Activated T-helper 2 cell treated with anti-CD3 and anti-CD28 coated beads, Interferon-gamma antibody, Interleukin-2, Interleukin-4, amounts not matched to agents 10 μg/mL and 5 μg/mL and 100 μg/mL, durations not matched to agents 14 hours and 24 hours and 36 hours (primary cell): ENCODE results near the gene NYAP1. TPM values are rescaled to one million over a fixed set of nuclear protein-coding genes. Genes with fewer than 3 reads are reported as not detected.
A peak's percentile ranks its signal among the peaks of the same experiment; 100 is the strongest.
"Not testable (repeated sequence)": the region's sequence is repeated elsewhere in the genome, so short reads cannot be mapped to it uniquely, and the experiment has no call there.

ENCODE experiments used
- DNase-seq: peaks from one replicate; pipeline ENCODE4 v3.0.0; 2021; ENCODE audit warnings: low spot score
- H3K27ac Mint-ChIP-seq: one replicate; pipeline ENCODE4 v1.8.0; 2021; ENCODE audit warnings: mixed read lengths
- H3K27me3 Mint-ChIP-seq: one replicate; pipeline ENCODE4 v1.8.0; 2021; ENCODE audit warnings: low read depth, mixed read lengths
- H3K36me3 Mint-ChIP-seq: one replicate; pipeline ENCODE4 v1.8.0; 2021; ENCODE audit warnings: low read depth, mixed read lengths
- H3K4me1 Mint-ChIP-seq: one replicate; pipeline ENCODE4 v1.8.0; 2021; ENCODE audit warnings: low read depth, mixed read lengths
- H3K4me3 Mint-ChIP-seq: one replicate; pipeline ENCODE4 v1.8.0; 2021; ENCODE audit warnings: low read depth, mild to moderate bottlenecking, moderate library complexity, mixed read lengths
- H3K9me3 Mint-ChIP-seq: one replicate; pipeline ENCODE4 v1.8.0; 2021; ENCODE audit warnings: mixed read lengths
- intact Hi-C: fragments of 100-400 bp; cut with micrococcal nuclease; formaldehyde crosslinking; loops from one replicate; pipeline ENCODE4 v1.15.1; 2023
- total RNA-seq: library from RNA; stranded (reverse); gene quantifications from 2 replicates; pipeline ENCODE4 v1.2.3, GENCODE V29; 2022

Gene NYAP1
- total RNA-seq, 1 donor from 2014 or later, result 0.27 TPM

- H3K9me3 Mint-ChIP-seq, result no peaks in the 10 kb centered on the region
- no peak overlapping the region for H3K4me3 Mint-ChIP-seq
- DNase-seq, result peak; percentile 26
- peaks cover 7% of the 10 kb centered on the region for H3K4me1 Mint-ChIP-seq
- H3K27me3 Mint-ChIP-seq, result no peaks in the 10 kb centered on the region
- intact Hi-C loops, result no loop called here
- H3K36me3 Mint-ChIP-seq, result no peaks in the 10 kb centered on the region
- no peak overlapping the region for H3K27ac Mint-ChIP-seq
Measured at GRCh38 chr7:100516135-100516812, 32.5 kb downstream of the NYAP1 start.

- Mint-ChIP-seq H3K9me3 (no peaks in the 10 kb centered on the region), H3K4me3 (no peak overlapping the region), H3K36me3 (no peaks in the 10 kb centered on the region), H3K4me1 (peaks cover 7% of the 10 kb centered on the region), H3K27me3 (no peaks in the 10 kb centered on the region), H3K27ac (no peak overlapping the region)
- DNase-seq, result no peak
- intact Hi-C loops, result no loop called here
Measured at GRCh38 chr7:100517305-100517704, 33.6 kb downstream of the NYAP1 start.

- H3K27ac Mint-ChIP-seq, result no peak overlapping the region
- H3K9me3 Mint-ChIP-seq, result no peaks in the 10 kb centered on the region
- intact Hi-C loops, result no loop called here
- no peaks in the 10 kb centered on the region for H3K36me3 Mint-ChIP-seq
- no peak overlapping the region for H3K4me3 Mint-ChIP-seq
- peaks cover 7% of the 10 kb centered on the region for H3K4me1 Mint-ChIP-seq
- no peaks in the 10 kb centered on the region for H3K27me3 Mint-ChIP-seq
- no peak for DNase-seq
Measured at GRCh38 chr7:100519580-100519979, 35.9 kb downstream of the NYAP1 start.

GRCh38 chr7:100520138-100520537, 36.4 kb downstream of the NYAP1 start:
- Mint-ChIP-seq H3K36me3 (no peaks in the 10 kb centered on the region), H3K27me3 (no peaks in the 10 kb centered on the region), H3K4me3 (no peak overlapping the region), H3K4me1 (peaks cover 7% of the 10 kb centered on the region), H3K27ac (no peak overlapping the region), H3K9me3 (no peaks in the 10 kb centered on the region)
- intact Hi-C loops, result no loop called here
- DNase-seq, result no peak

GRCh38 chr7:100521076-100521475, 37.3 kb downstream of the NYAP1 start:
- intact Hi-C loops, result no loop called here
- no peak overlapping the region for H3K4me3 Mint-ChIP-seq
- no peak for DNase-seq

GRCh38 chr7:100521909-100522593, 38.3 kb downstream of the NYAP1 start:
- H3K4me1 Mint-ChIP-seq, H3K36me3 Mint-ChIP-seq, H3K27me3 Mint-ChIP-seq, H3K9me3 Mint-ChIP-seq, H3K4me3 Mint-ChIP-seq, H3K27ac Mint-ChIP-seq, DNase-seq, intact Hi-C loops: not testable (repeated sequence)

More at GRCh38 chr7:100521076-100521475, 37.3 kb downstream of the NYAP1 start:
- Mint-ChIP-seq H3K9me3 (no peaks in the 10 kb centered on the region), H3K36me3 (no peaks in the 10 kb centered on the region), H3K27me3 (no peaks in the 10 kb centered on the region), H3K4me1 (peaks cover 5% of the 10 kb centered on the region), H3K27ac (no peak overlapping the region)

- H3K4me3 Mint-ChIP-seq, H3K4me1 Mint-ChIP-seq, intact Hi-C loops, H3K27me3 Mint-ChIP-seq, DNase-seq, H3K9me3 Mint-ChIP-seq, H3K27ac Mint-ChIP-seq, H3K36me3 Mint-ChIP-seq: not testable (repeated sequence)
Measured at GRCh38 chr7:100523192-100523591, 39.5 kb downstream of the NYAP1 start.

GRCh38 chr7:100528108-100528866, 44.6 kb downstream of the NYAP1 start:
- H3K36me3 Mint-ChIP-seq, intact Hi-C loops, H3K4me3 Mint-ChIP-seq, H3K27ac Mint-ChIP-seq, DNase-seq, H3K27me3 Mint-ChIP-seq, H3K9me3 Mint-ChIP-seq: not testable (repeated sequence)
- H3K4me1 Mint-ChIP-seq, result peaks cover 10% of the 10 kb centered on the region

GRCh38 chr7:100532165-100533022, 48.7 kb downstream of the NYAP1 start:
- intact Hi-C loops, result no loop called here
- Mint-ChIP-seq H3K27me3 (no peaks in the 10 kb centered on the region), H3K36me3 (no peaks in the 10 kb centered on the region), H3K4me3 (no peak overlapping the region), H3K9me3 (no peaks in the 10 kb centered on the region), H3K4me1 (peaks cover 6% of the 10 kb centered on the region), H3K27ac (no peak overlapping the region)
- no peak for DNase-seq

GRCh38 chr7:100535982-100536381, 52.3 kb downstream of the NYAP1 start:
- H3K4me3 Mint-ChIP-seq, H3K27ac Mint-ChIP-seq, intact Hi-C loops, H3K9me3 Mint-ChIP-seq, DNase-seq, H3K27me3 Mint-ChIP-seq, H3K36me3 Mint-ChIP-seq: not testable (repeated sequence)
- H3K4me1 Mint-ChIP-seq, result peaks cover 11% of the 10 kb centered on the region

- H3K4me3 Mint-ChIP-seq, DNase-seq, H3K27me3 Mint-ChIP-seq, H3K9me3 Mint-ChIP-seq, H3K36me3 Mint-ChIP-seq, H3K27ac Mint-ChIP-seq, intact Hi-C loops: not testable (repeated sequence)
- H3K4me1 Mint-ChIP-seq, result peaks cover 17% of the 10 kb centered on the region
Measured at GRCh38 chr7:100536695-100537094, 53.0 kb downstream of the NYAP1 start.

- intact Hi-C loops, result loop anchor here (1.0 to 2.0 kb wide), 4 partner anchors 8 to 108 kb away; partner anchors contain the start of gene TSC22D4
- no peak for DNase-seq
- H3K27me3 Mint-ChIP-seq, result no peaks in the 10 kb centered on the region
- H3K4me3 Mint-ChIP-seq, result peak overlapping the region; percentile 99
- H3K27ac Mint-ChIP-seq, result peak overlapping the region; percentile 83
- H3K4me1 Mint-ChIP-seq, result peaks cover 30% of the 10 kb centered on the region
- no peaks in the 10 kb centered on the region for H3K9me3 Mint-ChIP-seq
- peaks cover 16% of the 10 kb centered on the region for H3K36me3 Mint-ChIP-seq
Measured at GRCh38 chr7:100538348-100538653, 54.6 kb downstream of the NYAP1 start.
